HepG2 (cell line): ENCODE data around the gene ZNF3. TPM values are rescaled to one million over a fixed set of nuclear protein-coding genes. Genes with fewer than 3 reads are reported as not detected.

Experiments
- ARNT ChIP-seq: fragments of 450-650 bp; IDR thresholded peaks from 2 replicates; pipeline ENCODE4 v1.6.1; 2017
- ATF7 ChIP-seq, 2 experiments: fragments of 450-650 bp in 1 of 2; sonication (generic) in 1 of 2; formaldehyde crosslinking in 1 of 2; IDR thresholded peaks; 2 replicates each; pipeline versions ENCODE4 v1.4.0 to v1.6.1; 2016 to 2020; ENCODE audit warnings: antibody characterized with exemption in 1 of 2, mild to moderate bottlenecking in 1 of 2, missing genetic modification reagents in 1 of 2
- ATF7-NPFF ChIP-seq: sonication (generic); formaldehyde crosslinking; IDR thresholded peaks from 2 replicates; pipeline ENCODE4 v1.8.1; 2023; ENCODE audit warnings: mild to moderate bottlenecking, low read depth, missing genetic modification reagents, moderate library complexity
- BHLHE40 ChIP-seq: IDR thresholded peaks from 2 replicates; pipeline ENCODE4 v1.6.1; 2011; ENCODE audit warnings: low read length, improper control_type of control experiment
- DNMT3B ChIP-seq: conservative IDR thresholded peaks from 2 replicates; pipeline ENCODE4 v1.6.1; 2016; ENCODE audit warnings: missing biosample characterization, control low read depth
- NPAS2 ChIP-seq: sonication (generic); formaldehyde crosslinking; IDR thresholded peaks from 2 replicates; pipeline ENCODE4 v1.8.0; 2022; ENCODE audit warnings: mild to moderate bottlenecking, missing genetic modification reagents, borderline replicate concordance
- NR2F2 ChIP-seq: IDR thresholded peaks from 2 replicates; pipeline ENCODE4 v1.6.1; 2012; ENCODE audit warnings: low read depth, inconsistent platforms, borderline replicate concordance
- RXRB ChIP-seq: IDR thresholded peaks from 2 replicates; pipeline ENCODE4 v1.6.1; 2016; ENCODE audit warnings: borderline replicate concordance, missing genetic modification reagents, missing compliant biosample characterization
- SMYD3 ChIP-seq: sonication (generic); formaldehyde crosslinking; IDR thresholded peaks from 2 replicates; pipeline ENCODE4 v1.8.1; 2023; ENCODE audit warnings: mild to moderate bottlenecking, missing genetic modification reagents
- SP1 ChIP-seq, 2 experiments: fragments of 450-650 bp in 1 of 2; sonication (generic) in 1 of 2; formaldehyde crosslinking in 1 of 2; IDR thresholded peaks; 2 replicates each; pipeline versions ENCODE4 v1.4.0 to v1.6.1; 2016 to 2020; ENCODE audit warnings: missing genetic modification reagents in 1 of 2
- SRF ChIP-seq: IDR thresholded peaks from 2 replicates; pipeline ENCODE4 v1.6.1; 2011; ENCODE audit warnings: mild to moderate bottlenecking, low read depth, low read length, moderate library complexity
- ZBTB38 ChIP-seq: sonication (generic); formaldehyde crosslinking; IDR thresholded peaks from 2 replicates; pipeline ENCODE4 v1.5.1; 2020; ENCODE audit warnings: mild to moderate bottlenecking, missing genetic modification reagents
- ZNF20 ChIP-seq: sonication (generic); formaldehyde crosslinking; IDR thresholded peaks from 2 replicates; pipeline ENCODE4 v1.4.0; 2020; ENCODE audit warnings: mild to moderate bottlenecking, moderate library complexity, missing genetic modification reagents
- ZNF350 ChIP-seq: sonication (generic); formaldehyde crosslinking; IDR thresholded peaks from 2 replicates; pipeline ENCODE4 v1.4.0; 2020; ENCODE audit warnings: mild to moderate bottlenecking, low read depth, missing genetic modification reagents, borderline replicate concordance
- ZNF432 ChIP-seq: sonication (generic); formaldehyde crosslinking; IDR thresholded peaks from 2 replicates; pipeline ENCODE4 v1.5.0; 2020; ENCODE audit warnings: missing genetic modification reagents, mild to moderate bottlenecking, borderline replicate concordance
- ZNF569 ChIP-seq: sonication (generic); formaldehyde crosslinking; IDR thresholded peaks from 2 replicates; pipeline ENCODE4 v1.5.0; 2020; ENCODE audit warnings: mild to moderate bottlenecking, missing genetic modification reagents, moderate library complexity, borderline replicate concordance
- ZSCAN31 ChIP-seq: sonication (generic); formaldehyde crosslinking; IDR thresholded peaks from 2 replicates; pipeline ENCODE4 v1.5.0; 2020; ENCODE audit warnings: low read depth, mild to moderate bottlenecking, missing genetic modification reagents
- polyA plus RNA-seq, 8 experiments: library from polyadenylated mRNA; depleted of rRNA in 3 of 8; stranded (reverse) in 7 of 8; unstranded in 1 of 8; fragments of >200 nt; fragmentation: Illumina TruSeq in 4 of 8; extraction: Trizol in 4 of 8; gene quantifications; 2 replicates each; pipeline versions ENCODE4 v1.2.1 to v1.2.3, GENCODE V29; 2011 to 2016; ENCODE audit warnings: low read depth in 4 of 8, missing spikeins in 1 of 8, mixed read lengths in 1 of 8; ENCODE audit not compliant: insufficient read depth in 1 of 8
- total RNA-seq, 5 experiments: library from RNA; depleted of rRNA; stranded (reverse); fragments of >200 nt; fragmentation: Illumina TruSeq; extraction: Trizol; gene quantifications; 2 replicates each; pipeline ENCODE4 v1.2.3, GENCODE V29; 2016; ENCODE audit warnings: low read depth in 1 of 5
- TF ChIP-seq, protein P1 (sequence below), 2 experiments: sonication (generic) in 1 of 2; formaldehyde crosslinking in 1 of 2; IDR thresholded peaks; 2 replicates each; pipeline versions ENCODE4 v1.4.0 to v1.6.1; 2018 to 2020; ENCODE audit warnings: missing genetic modification reagents in 2 of 2, borderline replicate concordance in 1 of 2, low read depth in 1 of 2, mild to moderate bottlenecking in 1 of 2, missing biosample characterization in 1 of 2
- TF ChIP-seq, protein P2 (sequence below): sonication (generic); formaldehyde crosslinking; IDR thresholded peaks from 2 replicates; pipeline ENCODE4 v1.4.0; 2020; ENCODE audit warnings: mild to moderate bottlenecking, missing genetic modification reagents
- TF ChIP-seq, protein P3 (sequence below): IDR thresholded peaks from 2 replicates; pipeline ENCODE4 v1.6.1; 2016; ENCODE audit warnings: low read depth, control low read depth
- TF ChIP-seq, protein P4 (sequence below): sonication (generic); formaldehyde crosslinking; conservative IDR thresholded peaks from 2 replicates; pipeline ENCODE4 v1.4.0; 2020; ENCODE audit warnings: mild to moderate bottlenecking, missing genetic modification reagents, moderate library complexity

The ZNF3 gene
- total and polyA plus RNA-seq, 2 of the 13 experiments (the other 11 are each of a cell fraction or from before 2014, with no cell fraction given), result 33.7 to 56.9 TPM

DNA sequence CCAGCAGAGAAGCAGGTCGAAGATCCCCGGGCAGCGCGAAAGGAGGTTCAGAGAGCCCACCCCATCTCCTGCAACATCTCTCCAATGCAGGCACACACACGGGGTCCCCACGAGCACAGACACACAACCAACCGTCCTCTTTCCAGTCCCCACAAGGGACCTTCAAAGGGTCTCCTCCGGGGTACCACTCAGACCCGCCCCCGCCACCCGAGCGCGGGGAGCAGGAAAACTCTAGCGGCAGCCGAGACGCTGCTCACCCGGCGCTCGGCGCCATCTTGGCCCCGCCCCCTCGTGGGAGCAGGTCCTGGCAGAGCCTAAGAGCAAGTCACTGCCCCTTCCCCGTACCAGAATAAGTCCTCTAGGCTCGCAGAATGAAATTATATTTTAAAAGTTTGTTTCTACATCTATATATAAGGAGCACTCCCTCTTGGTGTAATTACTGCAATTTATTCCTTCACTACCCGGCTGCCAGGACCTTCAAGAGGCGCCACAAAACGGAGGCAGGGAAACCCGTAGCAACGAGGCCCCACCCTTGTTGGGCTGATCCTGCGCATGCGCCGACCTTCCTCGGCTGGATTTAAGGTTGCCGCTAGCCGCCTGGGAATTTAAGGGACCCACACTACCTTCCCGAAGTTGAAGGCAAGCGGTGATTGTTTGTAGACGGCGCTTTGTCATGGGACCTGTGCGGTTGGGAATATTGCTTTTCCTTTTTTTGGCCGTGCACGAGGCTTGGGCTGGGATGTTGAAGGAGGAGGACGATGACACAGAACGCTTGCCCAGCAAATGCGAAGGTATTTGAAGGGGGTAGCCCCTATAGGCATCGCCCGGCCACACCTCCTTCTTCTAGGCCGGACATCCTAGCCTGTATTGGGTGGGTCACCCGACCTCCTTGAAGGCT is 37.8 kb upstream of the ZNF3 start, which contains the start of the genes CNPY4 and TAF6 (continued):
- TF ChIP-seq ZNF432, result no peak
- TF ChIP-seq ARNT, result no peak
- TF ChIP-seq SP1 (IDR thresholded peaks at IDR 0.05), result no peak
- peak; percentile 90 for TF ChIP-seq SP1 (CRISPR knock-in tag; IDR thresholded peaks at IDR 0.05)
- no peak for TF ChIP-seq ZNF20 (CRISPR knock-in tag)
- peak; percentile 46; the same call in 1 of the 2 replicates for TF ChIP-seq ZBTB38 (CRISPR knock-in tag)
- TF ChIP-seq, protein P1, sequence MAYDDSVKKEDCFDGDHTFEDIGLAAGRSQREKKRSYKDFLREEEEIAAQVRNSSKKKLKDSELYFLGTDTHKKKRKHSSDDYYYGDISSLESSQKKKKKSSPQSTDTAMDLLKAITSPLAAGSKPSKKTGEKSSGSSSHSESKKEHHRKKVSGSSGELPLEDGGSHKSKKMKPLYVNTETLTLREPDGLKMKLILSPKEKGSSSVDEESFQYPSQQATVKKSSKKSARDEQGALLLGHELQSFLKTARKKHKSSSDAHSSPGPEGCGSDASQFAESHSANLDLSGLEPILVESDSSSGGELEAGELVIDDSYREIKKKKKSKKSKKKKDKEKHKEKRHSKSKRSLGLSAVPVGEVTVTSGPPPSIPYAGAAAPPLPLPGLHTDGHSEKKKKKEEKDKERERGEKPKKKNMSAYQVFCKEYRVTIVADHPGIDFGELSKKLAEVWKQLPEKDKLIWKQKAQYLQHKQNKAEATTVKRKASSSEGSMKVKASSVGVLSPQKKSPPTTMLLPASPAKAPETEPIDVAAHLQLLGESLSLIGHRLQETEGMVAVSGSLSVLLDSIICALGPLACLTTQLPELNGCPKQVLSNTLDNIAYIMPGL (CRISPR knock-in tag; IDR thresholded peaks at IDR 0.05; ENCODE audit: borderline replicate concordance in 1 of 2, low read depth in 1 of 2), result peak in 1 of 2 experiments; percentile 41; a peak in 1 of 4 replicates
- no peak for TF ChIP-seq ZNF569
- peak; percentile 57 for TF ChIP-seq RXRB (CRISPR knock-in tag)
- no peak for TF ChIP-seq ATF7-NPFF (CRISPR knock-in tag)
- TF ChIP-seq ZNF350 (CRISPR knock-in tag), result no peak
- no peak for TF ChIP-seq ATF7 (IDR thresholded peaks at IDR 0.05)
- no peak for TF ChIP-seq ATF7 (CRISPR knock-in tag; IDR thresholded peaks at IDR 0.05)
- TF ChIP-seq SRF, result no peak
- TF ChIP-seq BHLHE40, result no peak
- TF ChIP-seq ZSCAN31, result peak; percentile 63; the same call in 1 of the 2 replicates
- no peak for TF ChIP-seq NPAS2
- TF ChIP-seq DNMT3B (CRISPR knock-in tag), result peak; percentile 91
- TF ChIP-seq SMYD3 (CRISPR knock-in tag), result no peak
- TF ChIP-seq, protein P2, sequence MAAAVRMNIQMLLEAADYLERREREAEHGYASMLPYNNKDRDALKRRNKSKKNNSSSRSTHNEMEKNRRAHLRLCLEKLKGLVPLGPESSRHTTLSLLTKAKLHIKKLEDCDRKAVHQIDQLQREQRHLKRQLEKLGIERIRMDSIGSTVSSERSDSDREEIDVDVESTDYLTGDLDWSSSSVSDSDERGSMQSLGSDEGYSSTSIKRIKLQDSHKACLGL, result no peak
- peak; percentile 24; the same call in 1 of the 2 replicates for TF ChIP-seq NR2F2
- TF ChIP-seq, protein P3, sequence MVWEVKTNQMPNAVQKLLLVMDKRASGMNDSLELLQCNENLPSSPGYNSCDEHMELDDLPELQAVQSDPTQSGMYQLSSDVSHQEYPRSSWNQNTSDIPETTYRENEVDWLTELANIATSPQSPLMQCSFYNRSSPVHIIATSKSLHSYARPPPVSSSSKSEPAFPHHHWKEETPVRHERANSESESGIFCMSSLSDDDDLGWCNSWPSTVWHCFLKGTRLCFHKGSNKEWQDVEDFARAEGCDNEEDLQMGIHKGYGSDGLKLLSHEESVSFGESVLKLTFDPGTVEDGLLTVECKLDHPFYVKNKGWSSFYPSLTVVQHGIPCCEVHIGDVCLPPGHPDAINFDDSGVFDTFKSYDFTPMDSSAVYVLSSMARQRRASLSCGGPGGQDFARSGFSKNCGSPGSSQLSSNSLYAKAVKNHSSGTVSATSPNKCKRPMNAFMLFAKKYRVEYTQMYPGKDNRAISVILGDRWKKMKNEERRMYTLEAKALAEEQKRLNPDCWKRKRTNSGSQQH, result no peak
- TF ChIP-seq, protein P4, sequence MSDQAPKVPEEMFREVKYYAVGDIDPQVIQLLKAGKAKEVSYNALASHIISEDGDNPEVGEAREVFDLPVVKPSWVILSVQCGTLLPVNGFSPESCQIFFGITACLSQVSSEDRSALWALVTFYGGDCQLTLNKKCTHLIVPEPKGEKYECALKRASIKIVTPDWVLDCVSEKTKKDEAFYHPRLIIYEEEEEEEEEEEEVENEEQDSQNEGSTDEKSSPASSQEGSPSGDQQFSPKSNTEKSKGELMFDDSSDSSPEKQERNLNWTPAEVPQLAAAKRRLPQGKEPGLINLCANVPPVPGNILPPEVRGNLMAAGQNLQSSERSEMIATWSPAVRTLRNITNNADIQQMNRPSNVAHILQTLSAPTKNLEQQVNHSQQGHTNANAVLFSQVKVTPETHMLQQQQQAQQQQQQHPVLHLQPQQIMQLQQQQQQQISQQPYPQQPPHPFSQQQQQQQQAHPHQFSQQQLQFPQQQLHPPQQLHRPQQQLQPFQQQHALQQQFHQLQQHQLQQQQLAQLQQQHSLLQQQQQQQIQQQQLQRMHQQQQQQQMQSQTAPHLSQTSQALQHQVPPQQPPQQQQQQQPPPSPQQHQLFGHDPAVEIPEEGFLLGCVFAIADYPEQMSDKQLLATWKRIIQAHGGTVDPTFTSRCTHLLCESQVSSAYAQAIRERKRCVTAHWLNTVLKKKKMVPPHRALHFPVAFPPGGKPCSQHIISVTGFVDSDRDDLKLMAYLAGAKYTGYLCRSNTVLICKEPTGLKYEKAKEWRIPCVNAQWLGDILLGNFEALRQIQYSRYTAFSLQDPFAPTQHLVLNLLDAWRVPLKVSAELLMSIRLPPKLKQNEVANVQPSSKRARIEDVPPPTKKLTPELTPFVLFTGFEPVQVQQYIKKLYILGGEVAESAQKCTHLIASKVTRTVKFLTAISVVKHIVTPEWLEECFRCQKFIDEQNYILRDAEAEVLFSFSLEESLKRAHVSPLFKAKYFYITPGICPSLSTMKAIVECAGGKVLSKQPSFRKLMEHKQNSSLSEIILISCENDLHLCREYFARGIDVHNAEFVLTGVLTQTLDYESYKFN (CRISPR knock-in tag), result no peak
